OCI-LY3 (cell line): Measurements from ENCODE around the gene SLC29A3.

Experiments used
- EZH2phosphoT487 ChIP-seq: fragments of 200-600 bp; shearing (Covaris generic); IDR thresholded peaks from 2 replicates; pipeline ENCODE4 v1.6.1; 2018; ENCODE audit warnings: antibody characterized with exemption, mixed run types, low read depth
- TF ChIP-seq, protein P1 (sequence below): fragments of 200-600, 300-600 bp; sonication (generic); IDR thresholded peaks from 2 replicates; pipeline ENCODE4 v1.5.1; 2014; ENCODE audit warnings: antibody characterized with exemption, low read length, low read depth

DNA sequence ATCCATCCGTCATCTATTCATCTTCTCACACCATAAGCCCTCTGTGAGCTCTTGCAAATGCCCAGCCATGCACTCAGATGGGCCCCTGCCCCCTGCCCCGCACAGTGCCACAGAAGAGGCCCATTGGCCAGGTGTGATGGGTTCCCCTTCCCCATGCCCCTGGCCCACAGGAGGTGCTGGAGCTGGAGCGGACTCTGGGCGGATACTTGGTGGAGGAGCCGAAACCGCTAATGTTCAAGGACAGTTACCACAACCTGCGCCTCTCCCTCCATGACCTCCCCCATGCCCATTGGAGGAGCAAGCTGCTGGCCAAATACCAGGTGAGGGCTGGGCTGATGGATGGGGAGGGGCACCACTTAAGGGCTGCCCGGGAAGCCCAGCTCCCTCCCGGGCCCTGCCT, 23.4 kb upstream of the SLC29A3 start:
- TF ChIP-seq, protein P1, sequence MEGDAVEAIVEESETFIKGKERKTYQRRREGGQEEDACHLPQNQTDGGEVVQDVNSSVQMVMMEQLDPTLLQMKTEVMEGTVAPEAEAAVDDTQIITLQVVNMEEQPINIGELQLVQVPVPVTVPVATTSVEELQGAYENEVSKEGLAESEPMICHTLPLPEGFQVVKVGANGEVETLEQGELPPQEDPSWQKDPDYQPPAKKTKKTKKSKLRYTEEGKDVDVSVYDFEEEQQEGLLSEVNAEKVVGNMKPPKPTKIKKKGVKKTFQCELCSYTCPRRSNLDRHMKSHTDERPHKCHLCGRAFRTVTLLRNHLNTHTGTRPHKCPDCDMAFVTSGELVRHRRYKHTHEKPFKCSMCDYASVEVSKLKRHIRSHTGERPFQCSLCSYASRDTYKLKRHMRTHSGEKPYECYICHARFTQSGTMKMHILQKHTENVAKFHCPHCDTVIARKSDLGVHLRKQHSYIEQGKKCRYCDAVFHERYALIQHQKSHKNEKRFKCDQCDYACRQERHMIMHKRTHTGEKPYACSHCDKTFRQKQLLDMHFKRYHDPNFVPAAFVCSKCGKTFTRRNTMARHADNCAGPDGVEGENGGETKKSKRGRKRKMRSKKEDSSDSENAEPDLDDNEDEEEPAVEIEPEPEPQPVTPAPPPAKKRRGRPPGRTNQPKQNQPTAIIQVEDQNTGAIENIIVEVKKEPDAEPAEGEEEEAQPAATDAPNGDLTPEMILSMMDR: no peak
- TF ChIP-seq EZH2phosphoT487: no peak
